HEK293 (cell line): ENCODE data around the gene MTRFR.
A peak's percentile ranks its signal among the peaks of the same experiment; 100 is the strongest.

Experiments
- CTCF ChIA-PET: fragments of 350-600 bp; formaldehyde crosslinking; extraction: SDS; loops from one replicate; lab custom pipeline; 2021; ENCODE audit warnings: antibody characterized with exemption; lab: Yijun Ruan, JAX
- POLR2A ChIA-PET: fragments of 300-600 bp; formaldehyde crosslinking; extraction: SDS; loops from one replicate; lab custom pipeline; 2020; ENCODE audit warnings: antibody characterized with exemption, inconsistent platforms; lab: Yijun Ruan, JAX
- H3K27ac ChIP-seq: fragments of 200-500 bp; sonication (Bioruptor generic); 2 replicates; pipeline ENCODE4 v1.5.1; 2014; ENCODE audit warnings: low read depth, low read length, control low read depth, inconsistent platforms; ENCODE audit errors: extremely low read depth
- H3K36me3 ChIP-seq, 2 experiments: fragments of 200-500 bp in 1 of 2; sonication (Bioruptor generic) in 1 of 2; 1 replicate in 1 of 2; 2 replicates in 1 of 2; pipeline ENCODE4 v1.5.1; 2014 to 2017; ENCODE audit warnings: inconsistent platforms in 2 of 2, low read length in 2 of 2; ENCODE audit not compliant: control insufficient read depth in 2 of 2, insufficient read depth in 1 of 2
- H3K4me1 ChIP-seq: fragments of 200-500 bp; sonication (Bioruptor generic); 2 replicates; pipeline ENCODE4 v1.5.1; 2014; ENCODE audit warnings: mild to moderate bottlenecking, low read length, inconsistent platforms; ENCODE audit not compliant: control insufficient read depth, insufficient read depth
- H3K4me3 ChIP-seq: 2 replicates; pipeline ENCODE4 v1.5.1; 2011; ENCODE audit warnings: low read depth, mild to moderate bottlenecking, control low read depth, low read length, moderate library complexity
- H3K9me3 ChIP-seq: fragments of 200-500 bp; sonication (Bioruptor generic); 2 replicates; pipeline ENCODE4 v1.5.1; 2014; ENCODE audit warnings: low read depth, low read length, inconsistent platforms; ENCODE audit not compliant: control insufficient read depth, insufficient read depth
- FEZF1 ChIP-seq: fragments of 450-650 bp; formaldehyde crosslinking; IDR thresholded peaks from 2 replicates; pipeline ENCODE4 v1.5.1; 2016; ENCODE audit warnings: missing biosample characterization, missing genetic modification characterization
- GLI2 ChIP-seq: fragments of 450-650 bp; formaldehyde crosslinking; IDR thresholded peaks from 2 replicates; pipeline ENCODE4; 2017; ENCODE audit warnings: missing biosample characterization, missing genetic modification characterization, low read depth, borderline replicate concordance
- OVOL3 ChIP-seq: fragments of 450-650 bp; formaldehyde crosslinking; IDR thresholded peaks from 2 replicates; pipeline ENCODE4 v1.5.1; 2016; ENCODE audit warnings: missing biosample characterization, missing genetic modification characterization
- PBX3 ChIP-seq: sonication (generic); formaldehyde crosslinking; IDR thresholded peaks from 2 replicates; pipeline ENCODE4 v1.8.1; 2022; ENCODE audit warnings: mild to moderate bottlenecking, moderate library complexity, missing genetic modification reagents
- PRDM1 ChIP-seq: fragments of 450-650 bp; formaldehyde crosslinking; IDR thresholded peaks from 2 replicates; pipeline ENCODE4; 2016; ENCODE audit warnings: missing biosample characterization, missing genetic modification characterization
- ZBTB10 ChIP-seq: fragments of 450-650 bp; formaldehyde crosslinking; IDR thresholded peaks from 2 replicates; pipeline ENCODE4 v1.5.1; 2016; ENCODE audit warnings: missing biosample characterization, missing genetic modification characterization
- ZNF239 ChIP-seq: fragments of 450-650 bp; formaldehyde crosslinking; IDR thresholded peaks from 2 replicates; pipeline ENCODE4 v1.5.1; 2016; ENCODE audit warnings: missing biosample characterization, missing genetic modification characterization
- ZNF335 ChIP-seq: fragments of 450-650 bp; formaldehyde crosslinking; conservative IDR thresholded peaks from 2 replicates; pipeline ENCODE4 v1.5.1; 2016; ENCODE audit warnings: missing biosample characterization, missing genetic modification characterization
- ZNF513 ChIP-seq: fragments of 450-650 bp; IDR thresholded peaks from 2 replicates; pipeline ENCODE4 v1.5.1; 2018; ENCODE audit warnings: missing biosample characterization, missing genetic modification characterization
- ZNF639 ChIP-seq: fragments of 450-650 bp; formaldehyde crosslinking; IDR thresholded peaks from 2 replicates; pipeline ENCODE4 v1.5.1; 2016; ENCODE audit warnings: missing biosample characterization, missing genetic modification characterization
- ZNF707 ChIP-seq: fragments of 450-650 bp; formaldehyde crosslinking; IDR thresholded peaks from 2 replicates; pipeline ENCODE4 v1.5.1; 2016; ENCODE audit warnings: missing biosample characterization, missing genetic modification characterization
- ZNF837 ChIP-seq: fragments of 450-650 bp; formaldehyde crosslinking; IDR thresholded peaks from 2 replicates; pipeline ENCODE4 v1.5.1; 2016; ENCODE audit warnings: missing biosample characterization, missing genetic modification characterization
- TF ChIP-seq, protein P1 (sequence below): fragments of 450-650 bp; formaldehyde crosslinking; IDR thresholded peaks from 2 replicates; pipeline ENCODE4 v1.5.1; 2017; ENCODE audit warnings: missing biosample characterization, missing genetic modification characterization
- TF ChIP-seq, protein P2 (sequence below): fragments of 450-650 bp; formaldehyde crosslinking; IDR thresholded peaks from 2 replicates; pipeline ENCODE4 v1.5.1; 2016; ENCODE audit warnings: missing biosample characterization, missing genetic modification characterization

MTRFR gene

DNA sequence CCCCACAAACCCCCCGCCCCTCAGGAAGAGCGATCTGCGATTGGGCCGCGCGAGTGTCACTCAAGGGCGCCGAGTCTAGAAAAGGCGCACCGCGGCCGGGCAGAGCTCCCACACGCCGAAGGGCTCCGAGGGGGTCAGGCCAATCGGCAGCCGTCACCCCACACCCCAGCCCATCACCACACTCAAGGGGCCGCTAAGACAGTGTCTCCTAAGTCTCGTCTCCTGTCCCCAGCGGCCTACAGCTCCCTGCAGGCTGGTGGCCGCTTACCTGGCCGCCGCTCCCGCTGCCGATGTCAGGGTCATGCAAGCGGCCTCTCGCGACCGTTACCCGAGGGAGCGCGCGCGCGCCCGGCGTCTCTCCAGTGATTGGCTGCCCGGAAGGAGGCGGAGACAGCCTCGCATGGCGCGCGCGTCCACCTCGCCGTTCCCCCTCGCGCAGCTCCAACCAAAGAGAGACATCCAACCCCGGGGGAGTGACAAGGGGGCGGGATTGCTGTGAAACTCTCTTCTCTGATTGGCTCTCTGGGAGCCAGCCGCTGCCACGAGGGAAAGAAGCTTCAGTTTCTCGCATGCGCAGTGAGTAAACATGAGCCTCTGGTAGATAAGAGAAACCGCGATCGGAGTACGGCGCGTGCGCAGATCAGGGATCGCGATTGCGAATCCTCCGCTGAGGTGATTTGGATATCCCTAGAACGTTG, at the start of gene MTRFR, which contains the start of gene MPHOSPH9 (continued):
- peak; percentile 46; the same call in 1 of the 2 replicates for TF ChIP-seq ZNF513 (tag by site-specific recombination)
- TF ChIP-seq PBX3 (CRISPR knock-in tag) = peak; percentile 89
- TF ChIP-seq, protein P1, sequence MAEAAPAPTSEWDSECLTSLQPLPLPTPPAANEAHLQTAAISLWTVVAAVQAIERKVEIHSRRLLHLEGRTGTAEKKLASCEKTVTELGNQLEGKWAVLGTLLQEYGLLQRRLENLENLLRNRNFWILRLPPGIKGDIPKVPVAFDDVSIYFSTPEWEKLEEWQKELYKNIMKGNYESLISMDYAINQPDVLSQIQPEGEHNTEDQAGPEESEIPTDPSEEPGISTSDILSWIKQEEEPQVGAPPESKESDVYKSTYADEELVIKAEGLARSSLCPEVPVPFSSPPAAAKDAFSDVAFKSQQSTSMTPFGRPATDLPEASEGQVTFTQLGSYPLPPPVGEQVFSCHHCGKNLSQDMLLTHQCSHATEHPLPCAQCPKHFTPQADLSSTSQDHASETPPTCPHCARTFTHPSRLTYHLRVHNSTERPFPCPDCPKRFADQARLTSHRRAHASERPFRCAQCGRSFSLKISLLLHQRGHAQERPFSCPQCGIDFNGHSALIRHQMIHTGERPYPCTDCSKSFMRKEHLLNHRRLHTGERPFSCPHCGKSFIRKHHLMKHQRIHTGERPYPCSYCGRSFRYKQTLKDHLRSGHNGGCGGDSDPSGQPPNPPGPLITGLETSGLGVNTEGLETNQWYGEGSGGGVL (tag by site-specific recombination) = peak; percentile 51
- TF ChIP-seq ZBTB10 (tag by site-specific recombination) = peak; percentile 88
- TF ChIP-seq ZNF335 = peak; percentile 16; the same call in 1 of the 2 replicates
- TF ChIP-seq PRDM1 = no peak
- TF ChIP-seq, protein P2, sequence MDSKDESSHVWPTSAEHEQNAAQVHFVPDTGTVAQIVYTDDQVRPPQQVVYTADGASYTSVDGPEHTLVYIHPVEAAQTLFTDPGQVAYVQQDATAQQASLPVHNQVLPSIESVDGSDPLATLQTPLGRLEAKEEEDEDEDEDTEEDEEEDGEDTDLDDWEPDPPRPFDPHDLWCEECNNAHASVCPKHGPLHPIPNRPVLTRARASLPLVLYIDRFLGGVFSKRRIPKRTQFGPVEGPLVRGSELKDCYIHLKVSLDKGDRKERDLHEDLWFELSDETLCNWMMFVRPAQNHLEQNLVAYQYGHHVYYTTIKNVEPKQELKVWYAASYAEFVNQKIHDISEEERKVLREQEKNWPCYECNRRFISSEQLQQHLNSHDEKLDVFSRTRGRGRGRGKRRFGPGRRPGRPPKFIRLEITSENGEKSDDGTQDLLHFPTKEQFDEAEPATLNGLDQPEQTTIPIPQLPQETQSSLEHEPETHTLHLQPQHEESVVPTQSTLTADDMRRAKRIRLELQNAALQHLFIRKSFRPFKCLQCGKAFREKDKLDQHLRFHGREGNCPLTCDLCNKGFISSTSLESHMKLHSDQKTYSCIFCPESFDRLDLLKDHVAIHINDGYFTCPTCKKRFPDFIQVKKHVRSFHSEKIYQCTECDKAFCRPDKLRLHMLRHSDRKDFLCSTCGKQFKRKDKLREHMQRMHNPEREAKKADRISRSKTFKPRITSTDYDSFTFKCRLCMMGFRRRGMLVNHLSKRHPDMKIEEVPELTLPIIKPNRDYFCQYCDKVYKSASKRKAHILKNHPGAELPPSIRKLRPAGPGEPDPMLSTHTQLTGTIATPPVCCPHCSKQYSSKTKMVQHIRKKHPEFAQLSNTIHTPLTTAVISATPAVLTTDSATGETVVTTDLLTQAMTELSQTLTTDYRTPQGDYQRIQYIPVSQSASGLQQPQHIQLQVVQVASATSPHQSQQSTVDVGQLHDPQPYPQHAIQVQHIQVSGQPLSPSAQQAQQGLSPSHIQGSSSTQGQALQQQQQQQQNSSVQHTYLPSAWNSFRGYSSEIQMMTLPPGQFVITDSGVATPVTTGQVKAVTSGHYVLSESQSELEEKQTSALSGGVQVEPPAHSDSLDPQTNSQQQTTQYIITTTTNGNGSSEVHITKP (tag by site-specific recombination) = peak; percentile 62; the same call in 1 of the 2 replicates
- peak; percentile 100 for TF ChIP-seq OVOL3 (tag by site-specific recombination)
- TF ChIP-seq FEZF1 = peak; percentile 74
- peak; percentile 85 for TF ChIP-seq ZNF639 (tag by site-specific recombination)
- no peak for TF ChIP-seq ZNF707 (tag by site-specific recombination)
- peak; percentile 10; the same call in 1 of the 2 replicates for TF ChIP-seq GLI2 (tag by site-specific recombination)

DNA sequence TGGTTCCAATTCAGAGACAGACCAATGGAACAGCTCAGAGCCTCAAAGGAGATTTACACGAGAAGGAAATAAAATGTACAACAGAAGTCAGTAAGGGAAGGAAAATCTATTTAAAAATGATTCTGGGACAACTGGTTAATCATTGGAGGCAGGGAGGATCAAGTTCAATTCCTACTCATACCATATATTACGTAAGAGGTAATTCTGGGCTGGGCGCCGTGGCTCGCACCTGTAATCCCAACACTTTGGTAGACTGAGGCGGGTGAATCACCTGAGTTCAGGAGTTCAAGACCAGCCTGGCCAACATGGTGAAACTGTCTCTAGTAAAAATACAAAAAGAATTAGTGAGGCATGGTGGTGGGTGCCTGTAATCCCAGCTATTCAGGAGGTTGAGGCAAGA, 45.6 kb upstream of the MTRFR start:
- TF ChIP-seq ZNF837 (tag by site-specific recombination) = no peak
- no peak for TF ChIP-seq ZNF239
- no peaks in the 10 kb centered on the region for H3K9me3 ChIP-seq
- ChIA-PET POLR2A (no interaction called here), CTCF (interaction anchor here (0.5 kb wide), 1 partner anchor 18 kb away, joined by 4 read pairs; no protein-coding TSS in a partner anchor)
- no peak overlapping the region for H3K4me3 ChIP-seq
- peaks cover 72 to 75% of the 10 kb centered on the region in 2 experiments for H3K36me3 ChIP-seq
- no peaks in the 10 kb centered on the region for H3K4me1 ChIP-seq
- H3K27ac ChIP-seq = no peak overlapping the region
